ENCODE data around the gene GLTP.
"Not testable (repeated sequence)": the region's sequence is repeated elsewhere in the genome, so short reads cannot be mapped to it uniquely, and the experiment has no call there.

The GLTP gene

GRCh38 chr12:109877504-109878246, 2.7 kb downstream of the GLTP start:
- no peak for DNase-seq (ENCODE audit: low read depth)

- DNase-seq (ENCODE audit: low read depth), result no peak
These were observed 3.9 kb downstream of the GLTP start for GRCh38 chr12:109876406-109876805.

GRCh38 chr12:109875572-109876131, 4.7 kb downstream of the GLTP start:
- DNase-seq (ENCODE audit: low read depth), result no peak

- no peak for DNase-seq (ENCODE audit: low read depth)
These were observed 6.7 kb downstream of the GLTP start for GRCh38 chr12:109873653-109874052.

GRCh38 chr12:109871668-109872314, 8.6 kb downstream of the GLTP start:
- DNase-seq (ENCODE audit: low read depth), result no peak

- no peak for DNase-seq (ENCODE audit: low read depth)
These were observed 9.7 kb downstream of the GLTP start for GRCh38 chr12:109870648-109871047.

- DNase-seq (ENCODE audit: low read depth), result no peak
These were observed 11.9 kb downstream of the GLTP start for GRCh38 chr12:109868182-109869051.

GRCh38 chr12:109864916-109865315, 15.4 kb downstream of the GLTP start:
- DNase-seq (ENCODE audit: low read depth), result no peak

GRCh38 chr12:109863847-109864712, 16.3 kb downstream of the GLTP start:
- no peak for DNase-seq (ENCODE audit: low read depth)

GRCh38 chr12:109862491-109862890, 17.9 kb downstream of the GLTP start:
- not testable (repeated sequence) for DNase-seq (ENCODE audit: low read depth)

GRCh38 chr12:109861689-109862314, 18.5 kb downstream of the GLTP start:
- no peak for DNase-seq (ENCODE audit: low read depth)

GRCh38 chr12:109860977-109861376, 19.4 kb downstream of the GLTP start:
- no peak for DNase-seq (ENCODE audit: low read depth)

GRCh38 chr12:109858764-109859163, 21.6 kb downstream of the GLTP start:
- no peak for DNase-seq (ENCODE audit: low read depth)

GRCh38 chr12:109857715-109858114, 22.6 kb downstream of the GLTP start:
- no peak for DNase-seq (ENCODE audit: low read depth)

- DNase-seq (ENCODE audit: low read depth), result no peak
These were observed 25.0 kb downstream of the GLTP start for GRCh38 chr12:109855377-109855776.

- not testable (repeated sequence) for DNase-seq (ENCODE audit: low read depth)
These were observed 29.8 kb downstream of the GLTP start for GRCh38 chr12:109850518-109850917.

GRCh38 chr12:109847142-109847735, 33.1 kb downstream of the GLTP start:
- DNase-seq (ENCODE audit: low read depth), result no peak

- DNase-seq (ENCODE audit: low read depth), result no peak
These were observed 34.5 kb downstream of the GLTP start for GRCh38 chr12:109845824-109846205.

GRCh38 chr12:109844983-109845823, 35.1 kb downstream of the GLTP start:
- DNase-seq (ENCODE audit: low read depth), result peak; percentile 83

GRCh38 chr12:109844091-109844490, 36.2 kb downstream of the GLTP start:
- no peak for DNase-seq (ENCODE audit: low read depth)

Measured in activated T-helper 1 cell treated with Interleukin-2 at 50 U/mL for 16 hours (primary cell).